Fibroblast of the aortic adventitia (primary cell): ENCODE measurements around the gene MCOLN3. TPM values are rescaled to one million over a fixed set of nuclear protein-coding genes. Genes with fewer than 3 reads are reported as not detected.
"Not testable (repeated sequence)": the region's sequence is repeated elsewhere in the genome, so short reads cannot be mapped to it uniquely, and the experiment has no call there.

Source experiments
- DNase-seq: peaks from one replicate; pipeline ENCODE4 v3.0.0-alpha.2; 2010; ENCODE audit warnings: low read depth
- H3K4me3 ChIP-seq: 2 replicates; pipeline ENCODE4 v1.5.1; 2011; ENCODE audit warnings: low read depth, mild to moderate bottlenecking, control low read depth, low read length, moderate library complexity
- CTCF ChIP-seq: IDR thresholded peaks from 2 replicates; pipeline ENCODE4 v1.5.1; 2011; ENCODE audit warnings: mild to moderate bottlenecking, low read length, control low read depth, inconsistent platforms; ENCODE audit not compliant: insufficient read depth
- total RNA-seq: library from RNA; depleted of rRNA; stranded (reverse); fragments of >200 nt; gene quantifications from 2 replicates; pipeline ENCODE4 v1.2.3, GENCODE V29; 2012; ENCODE audit warnings: low replicate concordance

The MCOLN3 gene
- total RNA-seq, 1 donor = 2.3 TPM

GRCh38 chr1:84996846-84997666 lies 51.2 kb downstream of the MCOLN3 start, which contains the start of gene MCOLN2:
Gene MCOLN2, minus strand, starts transcription at chr1:84997113. Its CDS starts 241 bp downstream, at chr1:84996872.
- TF ChIP-seq CTCF = peak; percentile 17
- DNase-seq = no peak

GRCh38 chr1:84995484-84996334 lies 52.6 kb downstream of the MCOLN3 start:
- H3K4me3 ChIP-seq = no peak overlapping the region
- DNase-seq = no peak
- TF ChIP-seq CTCF = no peak

More at GRCh38 chr1:84996846-84997666, 51.2 kb downstream of the MCOLN3 start, which contains the start of gene MCOLN2:
- peak within 1 kb of the TSS; percentile 72 for H3K4me3 ChIP-seq

- no peak for TF ChIP-seq CTCF
- DNase-seq = no peak
- H3K4me3 ChIP-seq = no peak overlapping the region
Observed at GRCh38 chr1:84991097-84991920, 57.0 kb downstream of the MCOLN3 start.

- DNase-seq = no peak
- TF ChIP-seq CTCF = no peak
- H3K4me3 ChIP-seq = no peak overlapping the region
Observed at GRCh38 chr1:84988588-84988987, 59.7 kb downstream of the MCOLN3 start.

GRCh38 chr1:84986561-84986960 lies 61.7 kb downstream of the MCOLN3 start:
- DNase-seq, H3K4me3 ChIP-seq: not testable (repeated sequence)

- TF ChIP-seq CTCF = no peak
- H3K4me3 ChIP-seq = no peak overlapping the region
- no peak for DNase-seq
Observed at GRCh38 chr1:84985365-84985764, 62.9 kb downstream of the MCOLN3 start.
